Testis (tissue), 3 donors: ENCODE results near the gene LLGL2. TPM values are rescaled to one million over a fixed set of nuclear protein-coding genes. Genes with fewer than 3 reads are reported as not detected.

Source experiments
- DNase-seq: peaks from one replicate; pipeline ENCODE4 v3.0.0-alpha.2; 2019
- H3K27ac ChIP-seq, 2 donors: fragments of 200-600 bp; sonication (generic); one replicate each; pipeline ENCODE4 v1.5.1; 2019
- H3K27me3 ChIP-seq: fragments of 200-600 bp; sonication (generic); one replicate; pipeline ENCODE4 v1.5.1; 2019
- H3K36me3 ChIP-seq: fragments of 200-600 bp; sonication (generic); one replicate; pipeline ENCODE4 v1.5.1; 2017; ENCODE audit warnings: low read depth; ENCODE audit errors: missing control alignments
- H3K4me1 ChIP-seq: fragments of 200-600 bp; sonication (generic); one replicate; pipeline ENCODE4 v1.5.1; 2019
- H3K4me3 ChIP-seq, 2 donors: fragments of 200-600 bp; sonication (generic); one replicate each; pipeline ENCODE4 v1.5.1; 2017 to 2019
- H3K9me3 ChIP-seq: fragments of 200-600 bp; sonication (generic); one replicate; pipeline ENCODE4 v1.5.1; 2017
- POLR2A ChIP-seq: fragments of 450-650 bp; IDR thresholded peaks from one replicate; pipeline ENCODE4 v1.6.1; 2017; ENCODE audit warnings: antibody characterized with exemption, mild to moderate bottlenecking, moderate library complexity
- WGBS, 2 donors: methylation state at CpG; one replicate each; pipeline ENCODE4 v1.1.5; 2018; 5-methylcytosine and 5-hydroxymethylcytosine counted together
- intact Hi-C: fragments of 100-400 bp; cut with DNase I; formaldehyde crosslinking; loops from one replicate; pipeline ENCODE4 v1.15.1; 2023; ENCODE audit warnings: low total_unique reads
- polyA plus RNA-seq: library from polyadenylated mRNA; stranded (reverse); fragments of 350-450 nt; fragmentation: Illumina TruSeq; extraction: RNeasy Lipid Tissue Mini Kit (QIAGEN cat#74804); gene quantifications from one replicate; pipeline ENCODE4 v1.2.3, GENCODE V29; 2014; ENCODE audit warnings: low read depth, low replicate concordance; ENCODE audit not compliant: insufficient read depth
- total RNA-seq, 2 donors: library from RNA; depleted of rRNA; stranded (reverse); fragments of >200 nt; gene quantifications; one replicate each; pipeline ENCODE4 v1.2.3, GENCODE V29; 2016
- TF ChIP-seq, protein P1 (sequence below), 3 experiments: fragments of 450-650 bp in 2 of 3; fragments of 200-600 bp in 1 of 3; sonication (generic) in 1 of 3; IDR thresholded peaks; one replicate each; pipeline ENCODE4 v1.5.1; 2016 to 2019; ENCODE audit warnings: antibody characterized with exemption in 3 of 3, mild to moderate bottlenecking in 2 of 3, moderate library complexity in 1 of 3

The LLGL2 gene
- total and polyA plus RNA-seq, 3 donors from 2014 or later = 20.6 to 34.3 (median 22.9) TPM

DNA sequence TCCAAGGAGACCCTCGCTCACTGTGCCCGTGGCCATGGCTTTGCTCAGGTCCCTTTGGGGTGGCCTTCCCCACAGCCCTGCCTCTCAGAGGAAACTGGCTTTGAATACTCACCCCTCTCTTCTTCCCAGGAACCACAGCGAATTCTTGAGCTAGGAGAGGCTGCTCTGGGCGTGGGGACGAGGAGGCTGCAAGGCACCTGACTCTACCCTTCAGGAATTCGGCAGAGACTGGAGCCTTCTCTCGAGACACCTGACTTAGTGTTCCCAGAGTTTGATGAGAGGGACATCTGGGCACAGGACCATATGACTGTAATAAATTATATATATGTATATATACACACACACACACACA is 6.2 kb downstream of the LLGL2 start:
- intact Hi-C loops = no loop called here
- 78 to 87% methylated on average over 3 to 7 of the region's 7 CpGs for WGBS, 2 donors
- Histone ChIP-seq H3K4me3 (no peak overlapping the region), H3K4me1 (peaks cover 9% of the 10 kb centered on the region), H3K36me3 (no peaks in the 10 kb centered on the region), H3K9me3 (no peaks in the 10 kb centered on the region), H3K27me3 (no peaks in the 10 kb centered on the region), H3K27ac (no peak overlapping the region)
- no peak for TF ChIP-seq POLR2A
- TF ChIP-seq, protein P1, sequence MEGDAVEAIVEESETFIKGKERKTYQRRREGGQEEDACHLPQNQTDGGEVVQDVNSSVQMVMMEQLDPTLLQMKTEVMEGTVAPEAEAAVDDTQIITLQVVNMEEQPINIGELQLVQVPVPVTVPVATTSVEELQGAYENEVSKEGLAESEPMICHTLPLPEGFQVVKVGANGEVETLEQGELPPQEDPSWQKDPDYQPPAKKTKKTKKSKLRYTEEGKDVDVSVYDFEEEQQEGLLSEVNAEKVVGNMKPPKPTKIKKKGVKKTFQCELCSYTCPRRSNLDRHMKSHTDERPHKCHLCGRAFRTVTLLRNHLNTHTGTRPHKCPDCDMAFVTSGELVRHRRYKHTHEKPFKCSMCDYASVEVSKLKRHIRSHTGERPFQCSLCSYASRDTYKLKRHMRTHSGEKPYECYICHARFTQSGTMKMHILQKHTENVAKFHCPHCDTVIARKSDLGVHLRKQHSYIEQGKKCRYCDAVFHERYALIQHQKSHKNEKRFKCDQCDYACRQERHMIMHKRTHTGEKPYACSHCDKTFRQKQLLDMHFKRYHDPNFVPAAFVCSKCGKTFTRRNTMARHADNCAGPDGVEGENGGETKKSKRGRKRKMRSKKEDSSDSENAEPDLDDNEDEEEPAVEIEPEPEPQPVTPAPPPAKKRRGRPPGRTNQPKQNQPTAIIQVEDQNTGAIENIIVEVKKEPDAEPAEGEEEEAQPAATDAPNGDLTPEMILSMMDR (IDR thresholded peaks at IDR 0.05) = no peak
- no peak for DNase-seq

GRCh38 chr17:75535119-75535537 is 9.6 kb downstream of the LLGL2 start:
- intact Hi-C loops = no loop called here

GRCh38 chr17:75535871-75536270 is 10.4 kb downstream of the LLGL2 start:
- intact Hi-C loops = no loop called here
- peaks cover 6% of the 10 kb centered on the region for H3K4me1 ChIP-seq
- WGBS, 2 donors = 92 to 97% methylated on average over 8 of the region's 8 CpGs
- H3K27me3 ChIP-seq = no peaks in the 10 kb centered on the region
- H3K27ac ChIP-seq = no peak overlapping the region
- no peak overlapping the region for H3K4me3 ChIP-seq
- no peaks in the 10 kb centered on the region for H3K36me3 ChIP-seq
- TF ChIP-seq POLR2A = no peak
- TF ChIP-seq, protein P1 (IDR thresholded peaks at IDR 0.05) = no peak
- DNase-seq = no peak
- H3K9me3 ChIP-seq = no peaks in the 10 kb centered on the region

More at GRCh38 chr17:75535119-75535537, 9.6 kb downstream of the LLGL2 start:
- Histone ChIP-seq H3K4me3 (no peak overlapping the region), H3K36me3 (no peaks in the 10 kb centered on the region), H3K27ac (no peak overlapping the region), H3K4me1 (peaks cover 7% of the 10 kb centered on the region), H3K9me3 (no peaks in the 10 kb centered on the region), H3K27me3 (no peaks in the 10 kb centered on the region)
- WGBS, 2 donors = 82 to 84% methylated on average over 7 to 15 of the region's 15 CpGs
- no peak for TF ChIP-seq POLR2A
- TF ChIP-seq, protein P1 (IDR thresholded peaks at IDR 0.05) = no peak
- no peak for DNase-seq

DNA sequence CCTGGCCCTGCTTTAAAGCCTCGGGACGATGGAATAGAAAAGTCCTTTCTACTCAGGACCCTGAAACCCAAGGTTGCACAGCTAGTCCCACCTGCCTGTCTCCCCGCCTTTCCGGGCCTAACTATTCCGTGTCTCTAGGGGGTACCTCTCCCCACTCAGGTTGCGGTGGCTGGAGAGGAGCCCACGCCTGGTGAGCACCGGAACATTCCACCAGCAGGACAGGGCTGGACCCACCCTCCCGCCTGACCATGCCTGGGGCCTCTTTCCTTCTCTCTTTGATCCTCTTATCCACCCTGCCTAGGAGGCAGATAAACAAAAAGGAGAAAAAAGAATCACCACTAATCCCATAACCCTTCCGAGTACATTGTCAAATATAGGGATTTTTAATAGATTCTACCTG is 10.9 kb downstream of the LLGL2 start:
- peaks cover 3% of the 10 kb centered on the region for H3K4me1 ChIP-seq
- H3K27me3 ChIP-seq = no peaks in the 10 kb centered on the region
- H3K9me3 ChIP-seq = no peaks in the 10 kb centered on the region
- H3K27ac ChIP-seq = no peak overlapping the region
- 79 to 86% methylated on average over 10 of the region's 10 CpGs for WGBS, 2 donors
- no peaks in the 10 kb centered on the region for H3K36me3 ChIP-seq
- H3K4me3 ChIP-seq = no peak overlapping the region
- intact Hi-C loops = no loop called here
- TF ChIP-seq POLR2A = no peak
- TF ChIP-seq, protein P1 (IDR thresholded peaks at IDR 0.05) = no peak
- no peak for DNase-seq

DNA sequence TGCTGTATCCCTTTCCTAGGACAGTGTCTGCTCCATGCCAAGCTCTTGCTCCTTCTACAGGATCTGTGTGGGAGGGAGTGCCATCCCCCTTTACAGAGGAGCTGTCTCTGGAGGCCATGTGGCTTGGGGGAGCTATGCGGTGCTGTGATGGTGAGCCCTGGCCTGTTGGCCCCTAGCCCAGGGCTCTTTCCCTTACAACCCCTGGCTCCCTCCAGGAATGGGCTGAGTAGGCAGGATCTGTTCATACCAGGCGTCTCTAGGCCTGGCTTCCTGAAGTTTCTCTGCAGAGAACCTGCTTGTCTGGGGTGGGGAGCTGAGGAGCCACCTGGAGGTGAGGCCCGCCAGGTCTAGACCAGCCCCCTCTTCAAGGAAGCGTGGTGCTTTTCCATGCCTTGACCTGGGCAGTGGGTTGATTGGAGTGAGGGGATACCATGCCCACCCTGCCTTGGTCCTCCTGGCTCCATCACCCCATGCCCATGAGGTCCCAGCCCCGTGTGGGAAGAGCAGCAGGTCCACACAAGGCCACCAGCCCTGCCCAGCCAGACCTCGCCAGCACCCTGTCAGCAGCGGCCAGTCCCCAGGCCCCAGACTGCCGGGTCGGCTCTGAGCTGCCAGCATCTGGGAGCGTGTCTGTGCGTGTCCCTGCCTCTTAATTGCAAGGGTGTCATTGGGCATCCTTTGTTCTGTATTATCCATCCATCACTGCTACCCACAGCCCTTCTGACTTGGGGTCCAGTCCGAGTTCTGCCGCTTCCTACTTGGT is 14.7 kb downstream of the LLGL2 start:
- Histone ChIP-seq H3K9me3 (no peaks in the 10 kb centered on the region), H3K27ac (no peak overlapping the region), H3K4me3 (no peak overlapping the region), H3K4me1 (no peaks in the 10 kb centered on the region), H3K36me3 (no peaks in the 10 kb centered on the region), H3K27me3 (no peaks in the 10 kb centered on the region)
- intact Hi-C loops = no loop called here
- no peak for TF ChIP-seq POLR2A
- TF ChIP-seq, protein P1 (IDR thresholded peaks at IDR 0.05) = no peak
- 76 to 89% methylated on average over 12 to 13 of the region's 13 CpGs for WGBS, 2 donors
- no peak for DNase-seq
